ENCODE data around the gene TCF7.

DNA sequence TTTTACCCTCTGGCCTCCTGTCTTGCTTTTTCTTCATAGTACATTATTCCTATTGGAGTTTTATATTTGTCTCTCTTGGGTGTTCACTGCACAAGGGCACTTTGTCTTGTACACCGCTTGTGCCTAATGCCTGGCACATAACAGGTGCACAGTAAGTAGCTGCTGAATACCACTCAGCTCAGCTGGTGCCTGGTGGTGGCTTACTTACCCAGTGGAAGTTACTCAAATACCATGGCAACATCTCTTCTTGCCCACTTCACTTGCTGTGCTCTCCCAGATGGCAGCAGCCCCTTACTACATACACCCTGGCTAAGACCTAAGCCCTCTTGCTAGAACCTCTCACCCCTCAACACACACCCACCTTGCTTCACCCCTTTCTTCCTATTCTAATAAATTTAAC lies 73.6 kb downstream of the TCF7 start:
- no peak for TF ChIP-seq POLR2A (IDR thresholded peaks at IDR 0.05)
- TF ChIP-seq, protein P1, sequence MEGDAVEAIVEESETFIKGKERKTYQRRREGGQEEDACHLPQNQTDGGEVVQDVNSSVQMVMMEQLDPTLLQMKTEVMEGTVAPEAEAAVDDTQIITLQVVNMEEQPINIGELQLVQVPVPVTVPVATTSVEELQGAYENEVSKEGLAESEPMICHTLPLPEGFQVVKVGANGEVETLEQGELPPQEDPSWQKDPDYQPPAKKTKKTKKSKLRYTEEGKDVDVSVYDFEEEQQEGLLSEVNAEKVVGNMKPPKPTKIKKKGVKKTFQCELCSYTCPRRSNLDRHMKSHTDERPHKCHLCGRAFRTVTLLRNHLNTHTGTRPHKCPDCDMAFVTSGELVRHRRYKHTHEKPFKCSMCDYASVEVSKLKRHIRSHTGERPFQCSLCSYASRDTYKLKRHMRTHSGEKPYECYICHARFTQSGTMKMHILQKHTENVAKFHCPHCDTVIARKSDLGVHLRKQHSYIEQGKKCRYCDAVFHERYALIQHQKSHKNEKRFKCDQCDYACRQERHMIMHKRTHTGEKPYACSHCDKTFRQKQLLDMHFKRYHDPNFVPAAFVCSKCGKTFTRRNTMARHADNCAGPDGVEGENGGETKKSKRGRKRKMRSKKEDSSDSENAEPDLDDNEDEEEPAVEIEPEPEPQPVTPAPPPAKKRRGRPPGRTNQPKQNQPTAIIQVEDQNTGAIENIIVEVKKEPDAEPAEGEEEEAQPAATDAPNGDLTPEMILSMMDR (IDR thresholded peaks at IDR 0.05), result no peak
